ENCODE measurements around the gene GOLGA2. TPM values are rescaled to one million over a fixed set of nuclear protein-coding genes. Genes with fewer than 3 reads are reported as not detected.

Gene GOLGA2
- total and polyA plus RNA-seq, 2 of the 4 experiments (the other 2 are of a cell fraction): 118 to 146 TPM

GRCh38 chr9:128292009-128292408 lies 16.2 kb upstream of the GOLGA2 start:
- no peak overlapping the region for H4K91ac ChIP-seq (ENCODE audit: insufficient read depth, low read depth, low read length)
- H3K9me1 ChIP-seq (ENCODE audit: insufficient read depth, low read length): peaks cover 8% of the 10 kb centered on the region; the same call in 1 of the 2 replicates
- POLR2A ChIA-PET (ENCODE audit: unreplicated experiment): no interaction called here
- no peak overlapping the region for H2BK120ac ChIP-seq (ENCODE audit: low read depth, low read length)
- no peaks in the 10 kb centered on the region for H3K27me3 ChIP-seq (ENCODE audit: control insufficient read depth, insufficient read depth, low read length)
- no peaks in the 10 kb centered on the region for H4K20me1 ChIP-seq (ENCODE audit: insufficient read depth, low read length)
- no peak overlapping the region for H3K23ac ChIP-seq (ENCODE audit: low read depth, low read length)
- H3K18ac ChIP-seq (ENCODE audit: low read depth, low read length): no peak overlapping the region
- no peak for TF ChIP-seq SMC3 (IDR thresholded peaks at IDR 0.05; ENCODE audit: low read depth, low read length)
- peak; percentile 79 for TF ChIP-seq MAFK (IDR thresholded peaks at IDR 0.05; ENCODE audit: low read depth, low read length)
- no peak overlapping the region for H3K4me2 ChIP-seq (ENCODE audit: low read depth, low read length)
- in situ Hi-C loops (cut with MboI; ENCODE audit: low sequenced_read_pairs): loop anchor here (10.0 kb wide), 1 partner anchor 263 kb away; the partner anchor contains the start of gene SPTAN1
- H3K9me3 ChIP-seq (ENCODE audit: control insufficient read depth, insufficient read depth, low read length): no peaks in the 10 kb centered on the region
- no peak overlapping the region for H3K9ac ChIP-seq (ENCODE audit: low read depth, low read length)
- H4K8ac ChIP-seq (ENCODE audit: low read depth in 2 of 2, low read length in 2 of 2): no peak overlapping the region
- no peak overlapping the region for H3K14ac ChIP-seq (replicated peaks; ENCODE audit: low read depth, low read length)
- DNase-seq (no peak), ATAC-seq (ENCODE audit: low read depth) (no peak)
- no peak overlapping the region for H2BK20ac ChIP-seq (ENCODE audit: low read depth, low read length)
- no peak overlapping the region for H3K56ac ChIP-seq (ENCODE audit: extremely low read depth, insufficient read depth, low read length)
- no peak overlapping the region for H3K4me3 ChIP-seq (ENCODE audit: insufficient read depth, low read depth, low read length)
- dilution Hi-C loops (cut with HindIII; ENCODE audit: low sequenced_read_pairs, unreplicated experiment): no loop called here
- no peak overlapping the region for H2AK5ac ChIP-seq (ENCODE audit: low read depth, low read length)
- no peak overlapping the region for H2AK9ac ChIP-seq (replicated peaks; ENCODE audit: low read depth, low read length, poor library complexity)
- no peak overlapping the region for H2BK5ac ChIP-seq (ENCODE audit: low read depth, low read length, poor library complexity, severe bottlenecking)
- no TSS peak for BruUV-seq (replicated peaks)
- H3K36me3 ChIP-seq (ENCODE audit: control insufficient read depth, insufficient read depth, low read length): peaks cover 13% of the 10 kb centered on the region; the same call in 1 of the 2 replicates
- H3K4me1 ChIP-seq (ENCODE audit: control insufficient read depth, insufficient read depth, low read length): peaks cover 5% of the 10 kb centered on the region
- H3K27ac ChIP-seq (ENCODE audit: insufficient read depth, low read length): no peak overlapping the region
- CTCF ChIA-PET: interaction anchor here (1.2 kb wide), 1 partner anchor 49 kb away, joined by 3 read pairs; no protein-coding TSS in a partner anchor
- intact Hi-C loops (cut with micrococcal nuclease): no loop called here
- peaks cover 0 to 8% of the 10 kb centered on the region in 2 experiments; a peak in 1 of 4 replicates for H3K79me1 ChIP-seq (ENCODE audit: low read depth in 1 of 2, low read length in 2 of 2)
- H2BK15ac ChIP-seq (ENCODE audit: low read depth, low read length): no peak overlapping the region
- no peak overlapping the region for H4K5ac ChIP-seq (ENCODE audit: low read depth, low read length)
- H2AFZ ChIP-seq (replicated peaks; ENCODE audit: low read length, poor library complexity): no peak overlapping the region
- WGBS, 2 experiments (ENCODE audit: extremely low coverage in 2 of 2, insufficient read length in 1 of 2): no CpG with 5 or more reads among the region's 3 CpGs
- no peak overlapping the region for H3K4ac ChIP-seq (ENCODE audit: low read depth, low read length)
